GM19468 (cell line): ENCODE measurements around the gene IFNA4.
"Not testable (repeated sequence)": the region's sequence is repeated elsewhere in the genome, so short reads cannot be mapped to it uniquely, and the experiment has no call there.

Source experiments
- ATAC-seq: cut with Tn5 transposase; IDR thresholded peaks from one replicate; pipeline ENCODE4 v1.9.1; 2021; ENCODE audit warnings: mild to moderate bottlenecking, moderate library complexity, moderate number of reproducible peaks; ENCODE audit not compliant: unreplicated experiment; ENCODE audit errors: extremely low read depth

IFNA4 gene

GRCh38 chr9:21171351-21171750 is 16.0 kb downstream of the IFNA4 start:
- no peak for ATAC-seq

GRCh38 chr9:21166560-21166959 is 20.8 kb downstream of the IFNA4 start, which contains the start of gene IFNA21:
Gene IFNA21 (minus strand): TSS chr9:21166660. CDS start chr9:21166612, 48 bp downstream.
- not testable (repeated sequence) for ATAC-seq

DNA sequence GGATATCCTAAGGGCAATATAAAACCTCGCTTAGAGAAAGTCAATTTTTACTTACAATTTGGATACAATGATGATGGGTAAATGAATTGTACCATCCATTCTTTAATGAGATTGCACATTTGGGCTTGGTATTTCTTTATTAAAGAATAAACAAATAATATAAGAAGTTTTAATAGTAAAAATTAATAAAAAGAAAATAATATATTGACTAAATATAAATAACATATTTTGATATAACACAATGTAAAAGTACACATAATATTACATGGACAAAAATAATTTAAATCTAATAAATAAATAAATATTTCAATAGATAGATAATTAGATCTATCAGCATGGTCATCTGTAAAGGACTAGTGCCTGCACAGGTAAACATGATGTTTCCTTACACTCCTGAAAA is 21.9 kb downstream of the IFNA4 start:
- no peak for ATAC-seq

GRCh38 chr9:21160178-21160577 is 27.2 kb downstream of the IFNA4 start:
- peak; percentile 65 for ATAC-seq

GRCh38 chr9:21155501-21155900 is 31.9 kb downstream of the IFNA4 start:
- ATAC-seq, result no peak

DNA sequence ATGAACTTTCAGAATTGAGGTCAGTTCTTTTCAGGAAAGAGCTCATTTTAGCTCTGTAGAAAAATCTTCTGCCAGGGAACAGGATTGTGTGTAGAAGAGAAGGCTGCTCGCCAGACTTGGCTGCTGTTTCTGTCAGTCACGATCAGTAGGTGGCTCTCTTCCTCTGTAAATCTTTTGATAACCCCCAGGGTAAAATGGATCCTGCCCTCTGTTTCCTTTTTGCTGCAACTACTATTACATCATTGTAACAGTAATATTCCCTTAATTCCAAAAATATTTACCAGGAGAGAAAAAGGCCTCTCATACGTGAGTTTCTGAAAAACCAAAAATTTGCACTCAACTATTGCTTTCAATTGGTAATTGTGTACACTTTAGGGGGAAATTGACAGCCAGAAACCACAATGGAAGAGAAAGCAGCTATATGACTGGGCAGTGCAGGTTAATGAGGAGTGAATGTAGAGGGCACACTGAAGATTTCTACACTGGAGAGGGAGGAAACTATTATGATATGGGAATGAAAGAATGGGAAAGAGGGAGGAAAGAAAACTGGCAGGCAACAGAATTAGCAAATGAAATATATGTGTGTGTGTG is 33.3 kb downstream of the IFNA4 start:
- ATAC-seq, result peak; percentile 53

DNA sequence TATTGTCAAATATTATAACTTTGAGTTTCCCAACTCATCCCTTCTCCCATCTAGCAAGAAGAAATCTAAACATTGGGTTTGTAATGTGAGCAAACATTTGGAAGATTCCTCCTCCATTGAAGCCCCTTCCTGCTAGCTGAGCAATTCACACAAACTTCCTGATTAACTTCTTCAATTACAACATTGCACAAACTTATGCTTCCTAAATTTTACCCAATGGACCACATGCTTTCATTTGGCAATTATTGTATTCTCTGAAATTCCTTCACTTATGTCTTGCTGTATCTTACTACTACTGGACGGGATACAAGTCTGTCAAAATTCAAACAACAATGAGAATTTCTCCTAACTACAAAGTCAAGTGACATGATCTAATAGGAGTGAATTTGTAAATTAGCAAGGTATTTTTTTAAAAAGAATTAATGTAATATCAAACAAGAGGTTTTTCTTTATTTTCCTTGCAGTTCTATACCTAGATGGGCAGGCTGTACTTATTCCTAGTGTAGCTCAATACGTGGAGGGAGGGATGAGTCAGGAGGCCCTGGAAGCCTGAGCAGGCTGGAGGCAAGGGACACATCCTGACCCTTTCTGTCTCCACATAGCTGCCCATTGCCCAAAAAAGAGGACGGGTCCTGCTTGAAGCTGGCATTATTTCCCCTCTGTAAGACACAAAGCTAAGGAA is 33.9 kb downstream of the IFNA4 start:
- ATAC-seq, result no peak

- no peak for ATAC-seq
Measured at GRCh38 chr9:21144603-21145002, 42.8 kb downstream of the IFNA4 start.

- ATAC-seq, result no peak
Measured at GRCh38 chr9:21141427-21141882, 45.9 kb downstream of the IFNA4 start, which contains the start of gene IFNW1. Gene IFNW1 (minus strand): TSS chr9:21141832. CDS start chr9:21141570, 262 bp downstream.

- ATAC-seq, result no peak
Measured at GRCh38 chr9:21137020-21137419, 50.4 kb downstream of the IFNA4 start.
